ENCODE data around the gene HRH1. TPM values are rescaled to one million over a fixed set of nuclear protein-coding genes. Genes with fewer than 3 reads are reported as not detected.

The HRH1 gene
- total and polyA plus RNA-seq, 10 of the 15 experiments (the other 5 are each of a cell fraction or from before 2014, with no cell fraction given) = not detected

DNA sequence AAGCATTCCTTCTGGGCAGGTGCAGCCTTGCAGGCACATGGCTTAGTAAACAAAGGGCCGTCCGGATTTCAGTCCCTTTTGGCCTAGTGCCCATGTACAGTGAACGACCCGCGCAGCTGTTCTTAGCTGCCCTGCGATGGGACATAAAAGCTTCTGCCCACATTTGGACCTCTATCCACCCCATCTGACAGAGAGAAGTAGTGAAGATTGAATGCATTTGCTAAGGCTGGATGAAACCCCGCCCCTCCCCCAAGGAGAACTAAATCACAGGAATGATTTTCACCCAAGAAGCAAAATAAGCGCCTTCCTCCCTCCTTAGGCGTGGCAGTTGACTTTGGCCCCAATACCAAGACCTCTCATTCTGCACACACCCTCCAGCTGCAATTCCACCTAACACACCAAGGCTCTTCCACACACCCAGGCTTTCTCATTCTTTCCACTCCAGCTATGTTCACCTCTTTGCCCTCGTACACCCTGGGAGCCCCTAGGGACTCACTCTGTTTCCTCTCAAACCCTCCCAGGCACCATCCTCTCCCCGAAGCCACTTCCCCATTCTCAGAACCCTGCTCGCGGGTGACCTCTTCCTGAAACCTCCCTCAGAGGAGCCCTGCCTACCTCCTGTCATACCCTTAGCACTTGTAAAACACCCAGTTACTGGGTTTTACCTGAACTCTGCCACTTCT lies 14.1 kb upstream of the HRH1 start:
- ATAC-seq (peak; percentile 98), FAIRE-seq (peak; percentile 61), DNase-seq (ENCODE audit: low read depth, low spot score) (peak; percentile 61)
- BruUV-seq (replicated peaks) = no TSS peak
- H3K9me3 ChIP-seq (replicated peaks; ENCODE audit: control insufficient read depth, insufficient read depth, low read length) = no peaks in the 10 kb centered on the region
- TF ChIP-seq MEF2B (IDR thresholded peaks at IDR 0.05; ENCODE audit: partially characterized antibody, poor library complexity, severe bottlenecking) (peak; percentile 77), HDGF (IDR thresholded peaks at IDR 0.05) (no peak), BHLHE40 (IDR thresholded peaks at IDR 0.05; ENCODE audit: borderline replicate concordance in 1 of 2, low read depth in 2 of 2, low read length in 1 of 2) (peak in 1 of 2 experiments; percentile 6; a peak in 1 of 4 replicates), SPI1 (IDR thresholded peaks at IDR 0.05; ENCODE audit: borderline replicate concordance, insufficient read depth, low read depth, low read length) (peak; percentile 87; the same call in 1 of the 2 replicates), TCF12 (IDR thresholded peaks at IDR 0.05; ENCODE audit: low read depth, low read length) (no peak), NR2F1 (conservative IDR thresholded peaks at IDR 0.05) (peak; percentile 69), IKZF1 (conservative IDR thresholded peaks at IDR 0.05) (peak; percentile 26; the same call in 1 of the 2 replicates), IKZF2 (IDR thresholded peaks at IDR 0.05) (peak; percentile 35 to 41; a peak in 2 of 4 replicates)
- in situ Hi-C loops (cut with MboI) = no loop called here
- no peaks in the 10 kb centered on the region for H3K36me3 ChIP-seq (ENCODE audit: control insufficient read depth in 2 of 2, insufficient read depth in 2 of 2, low read length in 1 of 2)
- no peak overlapping the region for H3K9ac ChIP-seq (ENCODE audit: control insufficient read depth, insufficient read depth, low read length)
- ChIA-PET SMC1A (ENCODE audit: uncharacterized antibody, unreplicated experiment) (no interaction called here), POLR2A (interaction anchor here (0.6 kb wide), 1 partner anchor 483 kb away, joined by 3 read pairs; no protein-coding TSS in a partner anchor), CTCF (interaction anchor here (1.7 to 2.0 kb wide), 2 partner anchors 9 to 80 kb away, joined by 3 to 4 read pairs; no protein-coding TSS in a partner anchor), RAD21 (ENCODE audit: unreplicated experiment) (no interaction called here)
- 37% methylated on average over 13 of the region's 13 CpGs for WGBS (ENCODE audit: insufficient coverage, insufficient replicate concordance, low lambda C conversion rate, missing lambda C conversion rate)
- intact Hi-C loops (cut with micrococcal nuclease; ENCODE audit: unreplicated experiment) = no loop called here
- H3K27me3 ChIP-seq (replicated peaks in 1 of 2; ENCODE audit: control insufficient read depth in 2 of 2, insufficient read depth in 2 of 2, low read length in 1 of 2) = no peaks in the 10 kb centered on the region
- H2AFZ ChIP-seq (ENCODE audit: control insufficient read depth, low read depth, low read length) = no peak overlapping the region
- H3K4me3 ChIP-seq = no peak overlapping the region
- H3K4me1 ChIP-seq (ENCODE audit: control insufficient read depth, insufficient read depth, low read length) = no peaks in the 10 kb centered on the region
- no peak overlapping the region for H3K27ac ChIP-seq (ENCODE audit: control insufficient read depth, insufficient read depth)
- H3K4me2 ChIP-seq (ENCODE audit: control insufficient read depth, insufficient read depth) = no peak overlapping the region
- H3K79me2 ChIP-seq (ENCODE audit: control insufficient read depth, insufficient read depth, low read length) = no peaks in the 10 kb centered on the region
- no peaks in the 10 kb centered on the region for H4K20me1 ChIP-seq (ENCODE audit: control insufficient read depth, insufficient read depth)
